NCI-H345 treated with DMSO at 0.1 percent for 48 hours (cell line): ENCODE results near the gene DSG4.
"Not testable (repeated sequence)": the region's sequence is repeated elsewhere in the genome, so short reads cannot be mapped to it uniquely, and the experiment has no call there.

Experiments used
- DNase-seq: peaks from one replicate; lab custom pipeline; 2025; ENCODE audit not compliant: unreplicated experiment; lab: John Stamatoyannopoulos, UW

Gene DSG4

GRCh38 chr18:31376477-31376876, at the start of gene DSG4:
TSS of gene DSG4 (plus strand) at chr18:31376777. CDS start at chr18:31376912, 135 bp downstream.
- DNase-seq, result no peak

DNA sequence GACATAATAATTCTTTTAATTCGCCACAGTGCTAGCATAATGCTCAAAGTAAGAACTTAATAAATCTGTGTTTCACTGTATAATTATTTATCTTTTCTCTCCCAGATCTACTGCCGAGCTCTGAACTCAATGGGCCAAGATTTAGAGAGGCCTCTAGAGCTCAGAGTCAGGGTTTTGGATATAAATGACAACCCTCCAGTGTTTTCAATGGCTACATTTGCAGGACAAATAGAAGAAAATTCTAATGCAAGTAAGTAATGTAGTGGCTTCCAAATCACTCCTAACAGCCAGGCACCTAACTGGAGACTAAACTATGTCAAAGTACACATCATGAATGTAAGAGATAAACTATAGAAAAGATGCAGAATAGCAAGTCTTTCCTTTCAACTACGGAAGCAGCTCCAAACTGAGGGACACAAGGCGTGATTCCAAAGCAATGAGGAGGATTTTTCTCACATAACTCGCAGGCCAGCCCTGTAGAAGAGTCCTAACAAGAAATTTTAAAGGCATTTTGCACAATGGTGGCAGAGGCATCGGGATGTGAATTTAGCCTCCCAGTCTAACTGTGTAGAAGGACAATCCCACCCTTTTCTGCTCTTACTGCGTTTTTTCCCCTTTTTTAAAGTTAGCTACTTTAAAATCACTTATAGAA, 46.7 kb upstream of the DSG4 start:
- DNase-seq, result no peak

DNA sequence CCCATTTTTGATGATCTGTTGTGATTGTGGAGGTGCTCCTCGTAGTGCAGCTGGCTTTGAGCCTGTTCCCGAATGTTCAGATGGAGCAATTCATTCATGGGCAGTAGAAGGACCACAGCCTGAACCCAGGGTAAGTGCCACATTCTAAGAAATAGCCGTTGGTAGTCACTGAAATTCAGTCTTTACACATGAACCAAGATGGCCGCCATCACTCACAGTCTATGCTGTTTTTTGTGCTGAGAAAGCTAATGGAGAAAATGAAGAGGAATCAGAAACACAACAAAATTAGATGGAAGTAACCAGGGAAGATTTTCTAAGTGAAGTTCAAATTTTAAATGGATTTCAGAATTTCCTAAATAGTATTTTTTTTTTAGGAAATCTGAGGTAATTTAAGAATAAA, 33.1 kb upstream of the DSG4 start:
- DNase-seq, result no peak

DNA sequence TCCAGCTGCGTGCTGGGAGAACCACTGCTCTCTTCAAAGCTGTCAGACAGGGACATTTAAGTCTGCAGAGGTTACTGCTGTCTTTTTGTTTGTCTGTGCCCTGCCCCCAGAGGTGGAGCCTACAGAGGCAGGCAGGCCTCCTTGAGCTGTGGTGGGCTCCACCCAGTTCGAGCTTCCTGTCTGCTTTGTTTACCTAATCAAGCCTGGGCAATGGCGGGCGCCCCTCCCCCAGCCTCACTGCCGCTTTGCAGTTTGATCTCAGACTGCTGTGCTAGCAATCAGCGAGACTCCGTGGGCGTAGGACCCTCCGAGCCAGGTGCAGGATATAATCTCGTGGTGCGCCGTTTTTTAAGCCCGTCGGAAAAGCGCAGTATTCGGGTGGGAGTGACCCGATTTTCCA, 23.2 kb upstream of the DSG4 start:
- not testable (repeated sequence) for DNase-seq

DNA sequence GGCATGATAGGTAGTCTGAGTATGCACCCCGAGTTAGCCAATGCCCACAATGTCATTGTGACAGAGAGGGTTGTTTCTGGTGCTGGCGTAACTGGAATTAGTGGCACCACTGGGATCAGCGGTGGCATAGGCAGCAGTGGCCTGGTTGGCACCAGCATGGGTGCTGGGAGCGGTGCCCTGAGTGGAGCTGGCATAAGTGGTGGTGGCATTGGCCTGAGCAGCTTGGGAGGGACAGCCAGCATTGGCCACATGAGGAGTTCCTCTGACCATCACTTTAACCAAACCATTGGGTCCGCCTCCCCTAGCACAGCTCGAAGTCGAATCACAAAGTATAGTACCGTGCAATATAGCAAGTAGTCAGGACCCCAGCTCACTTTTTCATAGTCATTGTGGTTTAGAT, 21.6 kb upstream of the DSG4 start:
- DNase-seq, result no peak

- no peak for DNase-seq
These were observed 20.6 kb upstream of the DSG4 start for GRCh38 chr18:31356025-31356424.

DNA sequence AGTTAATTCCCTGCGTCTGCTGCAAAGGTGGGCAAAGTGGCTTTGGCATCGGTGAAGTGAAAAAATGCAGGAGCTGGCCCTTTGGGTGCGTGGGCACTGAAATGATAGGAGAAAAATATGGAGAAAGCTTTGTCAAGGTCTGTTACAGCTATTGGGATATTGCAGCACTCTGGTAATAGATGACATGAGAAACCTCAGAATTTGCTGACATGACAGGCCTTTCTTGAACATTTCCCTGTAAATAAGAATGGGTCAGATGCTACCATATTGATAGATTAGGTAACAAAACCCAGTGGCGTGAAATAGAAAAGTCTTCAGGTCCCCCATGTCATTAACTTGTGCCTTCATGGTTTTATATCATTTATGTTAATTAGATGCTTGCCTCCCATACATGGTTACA, 12.4 kb upstream of the DSG4 start:
- DNase-seq, result no peak

- DNase-seq, result no peak
These were observed 7.1 kb upstream of the DSG4 start for GRCh38 chr18:31369478-31369877.

DNA sequence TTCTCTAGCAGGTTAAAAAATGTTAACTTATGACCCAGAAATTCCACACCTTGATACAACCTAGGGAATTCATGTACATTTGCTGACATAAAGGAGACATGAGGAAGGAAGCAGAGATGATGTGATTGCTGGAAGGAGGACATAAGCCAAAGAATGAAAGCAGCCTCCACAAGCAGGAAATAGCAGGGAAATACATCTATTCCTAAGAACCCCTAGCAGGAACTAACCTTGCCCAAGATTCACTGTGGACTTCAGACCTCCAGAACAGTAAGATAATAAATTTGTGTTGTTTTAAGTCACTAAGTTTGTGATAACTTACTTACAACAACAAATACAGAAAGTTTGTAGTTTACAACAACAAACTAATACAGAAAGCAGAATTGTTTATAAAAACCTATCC, 4.6 kb upstream of the DSG4 start:
- no peak for DNase-seq

GRCh38 chr18:31373641-31374040, 2.9 kb upstream of the DSG4 start:
- DNase-seq, result no peak

- DNase-seq, result no peak
These were observed 4.3 kb downstream of the DSG4 start for GRCh38 chr18:31380912-31381311.

DNA sequence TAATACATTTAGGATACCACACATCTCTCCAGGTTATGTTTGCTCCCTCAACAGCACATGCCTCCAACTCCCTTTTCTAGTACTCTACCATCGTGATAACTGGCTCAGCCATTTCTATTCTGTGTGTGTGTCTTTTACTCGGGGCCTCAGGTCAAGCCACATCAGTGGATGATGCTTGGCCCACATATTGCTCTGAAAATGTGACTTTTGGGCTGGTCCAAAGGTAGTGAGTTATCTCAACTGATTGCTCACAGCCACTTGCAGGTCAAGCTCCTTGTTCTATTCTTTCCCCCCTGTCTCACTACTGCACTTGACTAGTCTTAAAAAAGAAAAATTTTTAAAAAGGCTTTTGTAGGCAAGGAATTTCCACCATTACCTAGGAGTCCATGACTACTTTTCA, 5.5 kb downstream of the DSG4 start:
- DNase-seq, result no peak

- no peak for DNase-seq
These were observed 10.2 kb downstream of the DSG4 start for GRCh38 chr18:31386741-31387140.

DNA sequence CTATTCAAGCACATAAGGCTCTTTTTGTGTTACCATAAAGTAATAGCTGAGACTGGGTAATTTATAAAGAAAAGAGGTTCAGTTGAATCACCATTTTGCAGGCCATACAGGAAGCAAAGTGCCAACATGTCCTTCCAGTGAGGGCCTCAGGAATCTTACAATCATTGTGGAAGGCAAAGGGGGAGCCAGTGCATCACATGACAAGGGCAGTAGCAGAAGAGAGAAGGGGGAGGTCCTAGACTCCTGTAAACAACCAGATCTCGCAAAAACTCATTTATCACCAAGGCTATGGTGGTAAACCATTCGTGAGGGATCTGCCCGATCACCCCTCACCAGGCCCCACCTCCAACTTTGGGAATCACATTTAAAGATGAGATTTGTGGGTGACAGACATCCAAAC, 16.7 kb downstream of the DSG4 start:
- no peak for DNase-seq

GRCh38 chr18:31396796-31397612, 20.4 kb downstream of the DSG4 start:
- no peak for DNase-seq

DNA sequence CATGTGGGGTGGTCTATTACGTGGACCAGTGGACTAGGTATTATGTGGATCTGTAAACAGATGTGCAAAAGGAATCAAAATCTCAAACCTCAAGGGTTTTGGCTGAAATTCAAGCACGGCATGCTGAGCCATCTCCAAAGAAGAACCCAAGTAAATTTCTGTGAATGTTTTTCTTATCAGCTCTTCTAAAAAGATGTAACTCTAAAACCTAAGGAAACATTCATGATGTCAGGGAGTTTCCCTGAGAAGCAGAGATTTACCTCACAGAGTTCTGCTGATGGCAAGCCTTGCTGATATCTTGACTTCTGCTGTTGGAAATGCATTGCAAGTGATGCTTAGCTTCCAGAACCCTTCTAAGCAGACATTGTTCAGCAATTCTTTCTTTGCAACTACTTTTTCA, 21.6 kb downstream of the DSG4 start:
- DNase-seq, result no peak

DNA sequence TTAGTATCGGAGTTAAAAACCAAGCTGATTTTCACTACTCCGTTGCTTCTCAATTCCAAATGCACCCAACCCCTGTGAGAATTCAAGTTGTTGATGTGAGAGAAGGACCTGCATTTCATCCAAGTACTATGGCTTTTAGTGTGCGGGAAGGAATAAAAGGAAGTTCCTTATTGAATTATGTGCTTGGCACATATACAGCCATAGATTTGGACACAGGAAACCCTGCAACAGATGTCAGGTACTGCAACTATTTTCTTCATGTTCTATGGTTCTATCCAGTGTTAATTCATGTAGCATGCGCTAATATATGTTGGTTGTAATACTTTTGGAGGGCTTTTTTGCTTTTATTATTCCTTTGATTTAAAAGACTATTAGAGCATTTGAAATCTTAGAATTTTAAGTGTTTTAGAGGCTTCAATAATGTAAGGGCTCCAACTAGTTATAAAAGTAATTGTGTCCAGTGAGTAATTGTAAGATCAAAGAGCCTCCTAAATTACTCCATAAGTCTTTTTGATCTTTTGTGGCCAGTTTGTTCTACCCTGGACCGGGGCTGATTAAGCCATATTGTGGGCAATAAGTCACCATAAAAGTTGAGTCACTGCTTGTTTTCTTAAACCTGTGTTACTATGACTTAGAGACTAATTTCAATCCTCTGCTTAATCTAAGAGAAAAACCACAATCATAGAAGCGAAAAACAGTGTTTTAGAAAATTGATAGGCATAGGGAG, 22.9 kb downstream of the DSG4 start:
- DNase-seq, result no peak

GRCh38 chr18:31401156-31402025, 24.8 kb downstream of the DSG4 start:
- no peak for DNase-seq

DNA sequence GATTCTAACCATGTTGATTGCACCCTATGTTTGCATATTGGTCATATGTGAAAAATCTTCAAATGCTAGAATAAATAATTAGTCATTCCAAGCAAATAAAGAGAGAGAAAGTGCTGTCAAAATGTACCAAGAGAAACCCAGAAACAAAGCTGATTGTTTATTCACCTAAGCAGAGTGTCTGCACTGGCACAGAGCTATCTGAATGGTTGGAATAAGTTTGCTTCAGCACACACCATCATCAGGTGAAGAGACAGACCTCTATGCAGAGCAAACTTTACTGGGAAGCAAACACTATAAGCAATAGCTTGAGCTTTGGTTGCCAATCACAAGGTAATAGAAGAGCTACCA, 25.4 kb downstream of the DSG4 start:
- no peak for DNase-seq

GRCh38 chr18:31403409-31403808, 26.8 kb downstream of the DSG4 start:
- DNase-seq, result no peak

DNA sequence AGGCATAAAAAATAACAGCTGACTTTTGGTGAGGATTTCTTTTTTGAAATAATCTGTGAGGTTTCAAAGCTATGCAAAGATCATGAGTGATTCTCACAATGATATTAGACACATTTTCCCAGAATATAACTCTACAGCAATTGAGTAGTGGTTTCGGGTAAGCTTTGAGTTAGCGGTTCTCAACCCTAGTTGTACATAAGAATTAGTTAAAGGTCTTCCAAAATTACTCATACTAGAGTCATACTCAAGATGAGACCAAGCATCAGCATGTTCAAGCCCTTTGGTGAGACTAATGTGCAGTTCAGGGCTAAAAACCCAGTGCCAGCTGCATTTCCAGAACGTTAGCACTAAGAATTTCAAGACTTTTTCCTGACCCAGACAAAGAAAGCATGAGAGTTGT, 31.1 kb downstream of the DSG4 start:
- DNase-seq, result no peak
